Epithelial cell of alveolus of lung (primary cell): ENCODE results near the gene PCDHA9. TPM values are rescaled to one million over a fixed set of nuclear protein-coding genes. Genes with fewer than 3 reads are reported as not detected.

Experiments used
- total RNA-seq: library from RNA; depleted of rRNA; stranded (reverse); fragments of >200 nt; gene quantifications from 2 replicates; pipeline ENCODE4 v1.2.1, GENCODE V29; 2015

Gene PCDHA9
- total RNA-seq, 1 donor from 2014 or later: not detected

Other genes starting within 250 kb of the PCDHA9 start
- 0.26 and 1.8 TPM in 2 replicates for gene CD14, start 215.2 kb upstream of the PCDHA9 start, total RNA-seq
- 4.9 and 50.5 TPM in 2 replicates for gene TMCO6, start 208.9 kb upstream of the PCDHA9 start, total RNA-seq
- 58.6 and 67.5 TPM in 2 replicates for gene NDUFA2, start 200.8 kb upstream of the PCDHA9 start, total RNA-seq
- gene IK, start 200.6 kb upstream of the PCDHA9 start, total RNA-seq: 63.4 and 92.9 TPM in 2 replicates
- gene WDR55, start 183.5 kb upstream of the PCDHA9 start, total RNA-seq: 16.8 and 16.9 TPM in 2 replicates
- gene DND1, start 174.8 kb upstream of the PCDHA9 start, total RNA-seq: 0.26 and 0.64 TPM in 2 replicates
- gene HARS1, start 157.0 kb upstream of the PCDHA9 start, total RNA-seq: 41.6 and 81.6 TPM in 2 replicates
- gene HARS2, start 156.9 kb upstream of the PCDHA9 start, total RNA-seq: 23.9 and 25.6 TPM in 2 replicates
- gene ZMAT2, start 147.9 kb upstream of the PCDHA9 start, total RNA-seq: 30.4 TPM in 2 replicates
- not detected in 2 replicates for gene PCDHA1, start 62.2 kb upstream of the PCDHA9 start, total RNA-seq
- gene PCDHA2, start 53.5 kb upstream of the PCDHA9 start, total RNA-seq: not detected in 2 replicates
- under 0.01 TPM in 1 of 2 replicates, not detected in the other for gene PCDHA3, start 47.3 kb upstream of the PCDHA9 start, total RNA-seq
- gene PCDHA4, start 41.3 kb upstream of the PCDHA9 start, total RNA-seq: 0.48 TPM in 1 of 2 replicates, not detected in the other
- not detected in 2 replicates for gene PCDHA5, start 26.8 kb upstream of the PCDHA9 start, total RNA-seq
- not detected in 2 replicates for gene PCDHA6, start 20.4 kb upstream of the PCDHA9 start, total RNA-seq
- gene PCDHA7, start 14.1 kb upstream of the PCDHA9 start, total RNA-seq: under 0.01 TPM in 1 of 2 replicates, not detected in the other
- not detected in 2 replicates for gene PCDHA8, start 7.2 kb upstream of the PCDHA9 start, total RNA-seq
- under 0.01 TPM in 1 of 2 replicates, not detected in the other for gene PCDHA10, start 7.5 kb downstream of the PCDHA9 start, total RNA-seq
- gene PCDHA11, start 20.6 kb downstream of the PCDHA9 start, total RNA-seq: not detected in 2 replicates
- gene PCDHA12, start 26.9 kb downstream of the PCDHA9 start, total RNA-seq: under 0.01 TPM in 1 of 2 replicates, not detected in the other
- gene PCDHA13, start 33.7 kb downstream of the PCDHA9 start, total RNA-seq: not detected in 2 replicates
- gene PCDHAC1, start 77.9 kb downstream of the PCDHA9 start, total RNA-seq: 0.26 TPM in 1 of 2 replicates, not detected in the other
- 0.39 TPM in 1 of 2 replicates, not detected in the other for gene PCDHAC2, start 118.1 kb downstream of the PCDHA9 start, total RNA-seq
- not detected in 2 replicates for gene PCDHB1, start 203.0 kb downstream of the PCDHA9 start, total RNA-seq
- gene PCDHB2, start 246.2 kb downstream of the PCDHA9 start, total RNA-seq: under 0.01 and 1.2 TPM in 2 replicates